Measurements from ENCODE around the gene ZSCAN26. TPM values are rescaled to one million over a fixed set of nuclear protein-coding genes. Genes with fewer than 3 reads are reported as not detected.

ZSCAN26 gene
- total and polyA plus RNA-seq, 2 of the 8 experiments (the other 6 are each of a cell fraction or from before 2014, with no cell fraction given) = 7.0 to 8.5 TPM

- DNase-seq (ENCODE audit: low read depth in 1 of 2, low spot score in 2 of 2) (peak in 1 of 2 experiments; percentile 43), FAIRE-seq (no peak)
- ChIA-PET POLR2A (ENCODE audit: partially characterized antibody) (interaction anchor here (0.6 to 1.6 kb wide), 3 partner anchors 8 to 48 kb away, joined by 3 to 4 read pairs (median 4); partner anchors contain the start of gene ZSCAN26), CTCF (ENCODE audit: partially characterized antibody) (interaction anchor here (1.8 kb wide), 1 partner anchor 97 kb away, joined by 6 read pairs; no protein-coding TSS in a partner anchor)
- Histone ChIP-seq H2BK20ac (ENCODE audit: low read length) (no peak within 1 kb of the TSS), H4K20me1 (replicated peaks in 1 of 2; ENCODE audit: control insufficient read depth in 1 of 2, insufficient read depth in 2 of 2, low read length in 2 of 2) (no peaks in the 10 kb centered on the region), H3K4me1 (replicated peaks in 1 of 4; ENCODE audit: control insufficient read depth in 3 of 4, insufficient read depth in 4 of 4, low read length in 3 of 4) (no peaks in the 10 kb centered on the region), H3K27me3 (replicated peaks in 1 of 4; ENCODE audit: control insufficient read depth in 3 of 4, extremely low read depth in 1 of 4, insufficient read depth in 3 of 4, low read length in 3 of 4) (0 out of 7 replicates have a peak, but pooled peaks cover 0 to 3% (median 0%) of the 10 kb centered on the region in 4 experiments), H3K36me3 (ENCODE audit: control insufficient read depth in 2 of 4, insufficient read depth in 4 of 4, low read length in 3 of 4) (no peaks in the 10 kb centered on the region), H2BK5ac (ENCODE audit: low read depth, low read length) (no peak within 1 kb of the TSS), H4K5ac (ENCODE audit: insufficient read length, low read depth, low read length) (no peak within 1 kb of the TSS), H3K56ac (replicated peaks; ENCODE audit: insufficient read length, low read depth, low read length) (no peak within 1 kb of the TSS), H3K79me1 (ENCODE audit: low read depth, low read length) (no peaks in the 10 kb centered on the region), H3K23me2 (ENCODE audit: low read depth, low read length) (no peaks in the 10 kb centered on the region), H3K9ac (replicated peaks in 1 of 4; ENCODE audit: extremely low read depth in 1 of 4, low read depth in 3 of 4, low read length in 3 of 4) (no peak within 1 kb of the TSS), H2AFZ (ENCODE audit: low read length) (peak within 1 kb of the TSS; percentile 68; the same call in 1 of the 2 replicates), H2AK5ac (ENCODE audit: low read depth, low read length) (no peak within 1 kb of the TSS), H3K4me3 (ENCODE audit: extremely low read depth in 1 of 4, insufficient read depth in 2 of 4, low read depth in 3 of 4, low read length in 4 of 4) (peak within 1 kb of the TSS in 1 of 4 experiments; percentile 15; a peak in 1 of 8 replicates), H2BK15ac (ENCODE audit: low read length) (no peak within 1 kb of the TSS), H3K27ac (ENCODE audit: low read depth, low read length) (no peak within 1 kb of the TSS), H3K14ac (ENCODE audit: insufficient read length) (no peak within 1 kb of the TSS), H3K18ac (ENCODE audit: extremely low read depth, low read length) (no peak within 1 kb of the TSS), H3K79me2 (ENCODE audit: control insufficient read depth in 1 of 2, insufficient read depth in 2 of 2, low read length in 2 of 2) (no peaks in the 10 kb centered on the region), H2BK120ac (replicated peaks; ENCODE audit: low read depth, low read length) (no peak within 1 kb of the TSS), H3K23ac (ENCODE audit: insufficient read length) (no peak within 1 kb of the TSS), H3K4ac (replicated peaks; ENCODE audit: insufficient read length, low read depth, low read length) (no peak within 1 kb of the TSS), H2BK12ac (ENCODE audit: low read depth, low read length) (no peak within 1 kb of the TSS), H3K4me2 (ENCODE audit: insufficient read depth in 1 of 2, low read depth in 2 of 2, low read length in 2 of 2) (peak within 1 kb of the TSS in 1 of 2 experiments; percentile 6; a peak in 1 of 4 replicates), H4K8ac (ENCODE audit: extremely low read depth, insufficient read depth, low read length) (peak within 1 kb of the TSS; percentile 92; the same call in 1 of the 2 replicates), H3K9me3 (ENCODE audit: insufficient read depth in 2 of 2, low read depth in 1 of 2, low read length in 1 of 2) (no peaks in the 10 kb centered on the region), H4K91ac (replicated peaks; ENCODE audit: insufficient read length, low read length) (no peak within 1 kb of the TSS)
- 85% methylated on average over 58 of the region's 58 CpGs; no CpG with 5 or more reads in 1 of the 2 experiments for WGBS, 2 experiments (ENCODE audit: extremely low coverage in 1 of 2, insufficient coverage in 1 of 2, insufficient read length in 1 of 2, insufficient replicate concordance in 2 of 2, low coverage in 1 of 2, low lambda C conversion rate in 2 of 2, missing lambda C conversion rate in 1 of 2)
- no peak for TF ChIP-seq TEAD4 (IDR thresholded peaks at IDR 0.05; ENCODE audit: low read depth, low read length)
- no peak for TF ChIP-seq RFX5 (IDR thresholded peaks at IDR 0.05; ENCODE audit: borderline replicate concordance, low read depth, low read length)
- TF ChIP-seq GABPA (IDR thresholded peaks at IDR 0.05; ENCODE audit: borderline replicate concordance, insufficient read depth, low read length) = no peak
- TF ChIP-seq E2F6 (IDR thresholded peaks at IDR 0.05) = 0 out of 2 replicates have a peak, but pooled peaks have one; percentile 38
- TF ChIP-seq TCF12 (IDR thresholded peaks at IDR 0.05; ENCODE audit: low read depth, low read length) = no peak
- no peak for TF ChIP-seq TBP (IDR thresholded peaks at IDR 0.05; ENCODE audit: low read depth, low read length)
Observed at GRCh38 chr6:28258877-28259777, 7.8 kb upstream of the ZSCAN26 start, which contains the start of gene NKAPL. NKAPL (plus strand) TSS chr6:28259297; CDS start chr6:28259372, 75 bp downstream.
